Measurements from ENCODE around the gene PRKAR1B.

- TF ChIP-seq CBFB (IDR thresholded peaks at IDR 0.05; ENCODE audit: low read depth) (no peak), YY1 (IDR thresholded peaks at IDR 0.05; ENCODE audit: low read depth, low read length) (no peak), PAX5 (IDR thresholded peaks at IDR 0.05; ENCODE audit: borderline replicate concordance, low read depth, low read length) (no peak), POLR2A (IDR thresholded peaks at IDR 0.05; ENCODE audit: low read depth, low read length) (peak; percentile 46; the same call in 1 of the 2 replicates), TAF1 (IDR thresholded peaks at IDR 0.05; ENCODE audit: borderline replicate concordance, low read depth, low read length) (no peak), EP300 (IDR thresholded peaks at IDR 0.05; ENCODE audit: borderline replicate concordance in 1 of 2, control insufficient read depth in 1 of 2, low read depth in 2 of 2, low read length in 2 of 2) (no peak), EZH2 (IDR thresholded peaks at IDR 0.05; ENCODE audit: borderline replicate concordance, control insufficient read depth, low read depth, low read length) (no peak), SP1 (IDR thresholded peaks at IDR 0.05; ENCODE audit: low read depth, low read length) (no peak), GABPA (IDR thresholded peaks at IDR 0.05; ENCODE audit: low read depth) (no peak), ZNF384 (IDR thresholded peaks at IDR 0.05; ENCODE audit: borderline replicate concordance, low read depth, low read length) (no peak), ZNF274 (IDR thresholded peaks at IDR 0.05; ENCODE audit: insufficient read depth, insufficient read length) (no peak)
- TF ChIP-seq, protein P1, sequence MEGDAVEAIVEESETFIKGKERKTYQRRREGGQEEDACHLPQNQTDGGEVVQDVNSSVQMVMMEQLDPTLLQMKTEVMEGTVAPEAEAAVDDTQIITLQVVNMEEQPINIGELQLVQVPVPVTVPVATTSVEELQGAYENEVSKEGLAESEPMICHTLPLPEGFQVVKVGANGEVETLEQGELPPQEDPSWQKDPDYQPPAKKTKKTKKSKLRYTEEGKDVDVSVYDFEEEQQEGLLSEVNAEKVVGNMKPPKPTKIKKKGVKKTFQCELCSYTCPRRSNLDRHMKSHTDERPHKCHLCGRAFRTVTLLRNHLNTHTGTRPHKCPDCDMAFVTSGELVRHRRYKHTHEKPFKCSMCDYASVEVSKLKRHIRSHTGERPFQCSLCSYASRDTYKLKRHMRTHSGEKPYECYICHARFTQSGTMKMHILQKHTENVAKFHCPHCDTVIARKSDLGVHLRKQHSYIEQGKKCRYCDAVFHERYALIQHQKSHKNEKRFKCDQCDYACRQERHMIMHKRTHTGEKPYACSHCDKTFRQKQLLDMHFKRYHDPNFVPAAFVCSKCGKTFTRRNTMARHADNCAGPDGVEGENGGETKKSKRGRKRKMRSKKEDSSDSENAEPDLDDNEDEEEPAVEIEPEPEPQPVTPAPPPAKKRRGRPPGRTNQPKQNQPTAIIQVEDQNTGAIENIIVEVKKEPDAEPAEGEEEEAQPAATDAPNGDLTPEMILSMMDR (IDR thresholded peaks at IDR 0.05 in 2 of 3, conservative IDR thresholded peaks at IDR 0.05 in 1 of 3; ENCODE audit: control insufficient read depth in 2 of 3, extremely low read depth in 1 of 3, insufficient read depth in 1 of 3, low read depth in 3 of 3, low read length in 3 of 3), result no peak
- TF ChIP-seq, protein P2, sequence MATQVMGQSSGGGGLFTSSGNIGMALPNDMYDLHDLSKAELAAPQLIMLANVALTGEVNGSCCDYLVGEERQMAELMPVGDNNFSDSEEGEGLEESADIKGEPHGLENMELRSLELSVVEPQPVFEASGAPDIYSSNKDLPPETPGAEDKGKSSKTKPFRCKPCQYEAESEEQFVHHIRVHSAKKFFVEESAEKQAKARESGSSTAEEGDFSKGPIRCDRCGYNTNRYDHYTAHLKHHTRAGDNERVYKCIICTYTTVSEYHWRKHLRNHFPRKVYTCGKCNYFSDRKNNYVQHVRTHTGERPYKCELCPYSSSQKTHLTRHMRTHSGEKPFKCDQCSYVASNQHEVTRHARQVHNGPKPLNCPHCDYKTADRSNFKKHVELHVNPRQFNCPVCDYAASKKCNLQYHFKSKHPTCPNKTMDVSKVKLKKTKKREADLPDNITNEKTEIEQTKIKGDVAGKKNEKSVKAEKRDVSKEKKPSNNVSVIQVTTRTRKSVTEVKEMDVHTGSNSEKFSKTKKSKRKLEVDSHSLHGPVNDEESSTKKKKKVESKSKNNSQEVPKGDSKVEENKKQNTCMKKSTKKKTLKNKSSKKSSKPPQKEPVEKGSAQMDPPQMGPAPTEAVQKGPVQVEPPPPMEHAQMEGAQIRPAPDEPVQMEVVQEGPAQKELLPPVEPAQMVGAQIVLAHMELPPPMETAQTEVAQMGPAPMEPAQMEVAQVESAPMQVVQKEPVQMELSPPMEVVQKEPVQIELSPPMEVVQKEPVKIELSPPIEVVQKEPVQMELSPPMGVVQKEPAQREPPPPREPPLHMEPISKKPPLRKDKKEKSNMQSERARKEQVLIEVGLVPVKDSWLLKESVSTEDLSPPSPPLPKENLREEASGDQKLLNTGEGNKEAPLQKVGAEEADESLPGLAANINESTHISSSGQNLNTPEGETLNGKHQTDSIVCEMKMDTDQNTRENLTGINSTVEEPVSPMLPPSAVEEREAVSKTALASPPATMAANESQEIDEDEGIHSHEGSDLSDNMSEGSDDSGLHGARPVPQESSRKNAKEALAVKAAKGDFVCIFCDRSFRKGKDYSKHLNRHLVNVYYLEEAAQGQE (IDR thresholded peaks at IDR 0.05; ENCODE audit: low read depth, low read length), result no peak
- TF ChIP-seq, protein P3, sequence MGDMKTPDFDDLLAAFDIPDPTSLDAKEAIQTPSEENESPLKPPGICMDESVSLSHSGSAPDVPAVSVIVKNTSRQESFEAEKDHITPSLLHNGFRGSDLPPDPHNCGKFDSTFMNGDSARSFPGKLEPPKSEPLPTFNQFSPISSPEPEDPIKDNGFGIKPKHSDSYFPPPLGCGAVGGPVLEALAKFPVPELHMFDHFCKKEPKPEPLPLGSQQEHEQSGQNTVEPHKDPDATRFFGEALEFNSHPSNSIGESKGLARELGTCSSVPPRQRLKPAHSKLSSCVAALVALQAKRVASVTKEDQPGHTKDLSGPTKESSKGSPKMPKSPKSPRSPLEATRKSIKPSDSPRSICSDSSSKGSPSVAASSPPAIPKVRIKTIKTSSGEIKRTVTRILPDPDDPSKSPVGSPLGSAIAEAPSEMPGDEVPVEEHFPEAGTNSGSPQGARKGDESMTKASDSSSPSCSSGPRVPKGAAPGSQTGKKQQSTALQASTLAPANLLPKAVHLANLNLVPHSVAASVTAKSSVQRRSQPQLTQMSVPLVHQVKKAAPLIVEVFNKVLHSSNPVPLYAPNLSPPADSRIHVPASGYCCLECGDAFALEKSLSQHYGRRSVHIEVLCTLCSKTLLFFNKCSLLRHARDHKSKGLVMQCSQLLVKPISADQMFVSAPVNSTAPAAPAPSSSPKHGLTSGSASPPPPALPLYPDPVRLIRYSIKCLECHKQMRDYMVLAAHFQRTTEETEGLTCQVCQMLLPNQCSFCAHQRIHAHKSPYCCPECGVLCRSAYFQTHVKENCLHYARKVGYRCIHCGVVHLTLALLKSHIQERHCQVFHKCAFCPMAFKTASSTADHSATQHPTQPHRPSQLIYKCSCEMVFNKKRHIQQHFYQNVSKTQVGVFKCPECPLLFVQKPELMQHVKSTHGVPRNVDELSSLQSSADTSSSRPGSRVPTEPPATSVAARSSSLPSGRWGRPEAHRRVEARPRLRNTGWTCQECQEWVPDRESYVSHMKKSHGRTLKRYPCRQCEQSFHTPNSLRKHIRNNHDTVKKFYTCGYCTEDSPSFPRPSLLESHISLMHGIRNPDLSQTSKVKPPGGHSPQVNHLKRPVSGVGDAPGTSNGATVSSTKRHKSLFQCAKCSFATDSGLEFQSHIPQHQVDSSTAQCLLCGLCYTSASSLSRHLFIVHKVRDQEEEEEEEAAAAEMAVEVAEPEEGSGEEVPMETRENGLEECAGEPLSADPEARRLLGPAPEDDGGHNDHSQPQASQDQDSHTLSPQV (IDR thresholded peaks at IDR 0.05), result no peak
Observed at GRCh38 chr7:518630-519483, 208.2 kb downstream of the PRKAR1B start.

Data from GM12878 (cell line).